BLaER1 treated with 17β-estradiol and CSF1 and Interleukin-3, amounts not matched to agents 10 nM and 100 nM (cell line): Measurements from ENCODE around the gene AP3D1.

Source experiments
- H3K27ac ChIP-seq, 11 experiments: shearing (Covaris generic); formaldehyde crosslinking; 2 replicates each; pipeline ENCODE4 v1.8.1; 2022
- H3K27me3 ChIP-seq, 11 experiments: shearing (Covaris generic); formaldehyde crosslinking; 2 replicates each; pipeline ENCODE4 v1.8.1; 2022
- H3K36me3 ChIP-seq, 11 experiments: shearing (Covaris generic); formaldehyde crosslinking; 2 replicates each; pipeline ENCODE4 v1.8.1; 2022
- H3K4me1 ChIP-seq, 10 experiments: shearing (Covaris generic); formaldehyde crosslinking; 2 replicates each; pipeline ENCODE4 v1.8.1; 2022
- H3K4me2 ChIP-seq, 11 experiments: shearing (Covaris generic); formaldehyde crosslinking; 2 replicates each; pipeline ENCODE4 v1.8.1; 2022
- H3K4me3 ChIP-seq, 10 experiments: shearing (Covaris generic); formaldehyde crosslinking; 2 replicates each; pipeline ENCODE4 v1.8.1; 2022
- H3K9ac ChIP-seq, 11 experiments: shearing (Covaris generic); formaldehyde crosslinking; 2 replicates each; pipeline ENCODE4 v1.8.1; 2022
- H3K9me3 ChIP-seq, 11 experiments: shearing (Covaris generic); formaldehyde crosslinking; replicated peaks in 1 of 11; 2 replicates each; pipeline ENCODE4 v1.8.1; 2022
- H4K20me1 ChIP-seq, 11 experiments: shearing (Covaris generic); formaldehyde crosslinking; 2 replicates each; pipeline ENCODE4 v1.8.1; 2022
- Cebpa-rat ChIP-seq, 11 experiments: shearing (Covaris generic); IDR thresholded peaks; 2 replicates each; pipeline ENCODE4 v1.8.1; 2022

Gene AP3D1

DNA sequence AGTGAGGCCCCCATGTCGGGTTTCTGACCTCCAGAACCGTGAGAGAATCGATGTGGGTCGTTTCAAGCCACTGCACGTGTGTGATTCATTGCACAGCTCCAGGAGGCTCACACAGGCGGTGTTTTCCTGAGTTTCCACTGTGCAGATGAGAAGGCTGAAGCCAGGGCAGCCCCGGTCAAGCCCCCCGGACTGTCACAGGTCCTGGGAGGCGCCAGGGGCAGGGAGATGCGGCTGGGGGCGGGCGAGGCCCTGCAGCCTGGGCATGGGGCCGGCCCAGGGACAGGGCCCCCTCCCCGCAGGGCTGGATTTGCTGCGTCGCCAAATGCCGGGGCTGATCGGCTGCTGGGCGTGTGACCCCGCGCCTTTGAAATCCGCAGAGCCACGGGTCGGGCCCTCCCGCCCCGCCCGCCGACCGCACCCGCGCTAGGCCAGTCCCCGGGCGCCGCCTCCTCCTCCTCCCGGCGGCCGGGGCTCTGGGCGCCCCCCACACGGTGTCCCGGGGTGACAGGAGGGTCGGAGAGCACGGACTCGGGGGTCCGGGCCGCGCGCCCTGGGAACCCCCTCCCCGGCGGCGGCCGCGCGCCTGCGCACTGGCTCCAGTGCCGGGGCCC is 90.4 kb downstream of the AP3D1 start:
- H3K4me3 ChIP-seq = peak overlapping the region; percentile 55 to 80 (median 68)
- H3K36me3 ChIP-seq = no peaks in the 10 kb centered on the region
- H3K9me3 ChIP-seq = no peaks in the 10 kb centered on the region
- peak overlapping the region; percentile 80 to 95 (median 89) for H3K9ac ChIP-seq
- H4K20me1 ChIP-seq = no peaks in the 10 kb centered on the region
- no peak for TF ChIP-seq Cebpa-rat (IDR thresholded peaks at IDR 0.05)
- H3K27ac ChIP-seq = peak overlapping the region; percentile 80 to 97 (median 92)
- peak overlapping the region; percentile 96 to 100 (median 99) for H3K4me2 ChIP-seq
- peaks cover 68 to 87% (median 84%) of the 10 kb centered on the region in 10 experiments for H3K4me1 ChIP-seq
- no peaks in the 10 kb centered on the region for H3K27me3 ChIP-seq

DNA sequence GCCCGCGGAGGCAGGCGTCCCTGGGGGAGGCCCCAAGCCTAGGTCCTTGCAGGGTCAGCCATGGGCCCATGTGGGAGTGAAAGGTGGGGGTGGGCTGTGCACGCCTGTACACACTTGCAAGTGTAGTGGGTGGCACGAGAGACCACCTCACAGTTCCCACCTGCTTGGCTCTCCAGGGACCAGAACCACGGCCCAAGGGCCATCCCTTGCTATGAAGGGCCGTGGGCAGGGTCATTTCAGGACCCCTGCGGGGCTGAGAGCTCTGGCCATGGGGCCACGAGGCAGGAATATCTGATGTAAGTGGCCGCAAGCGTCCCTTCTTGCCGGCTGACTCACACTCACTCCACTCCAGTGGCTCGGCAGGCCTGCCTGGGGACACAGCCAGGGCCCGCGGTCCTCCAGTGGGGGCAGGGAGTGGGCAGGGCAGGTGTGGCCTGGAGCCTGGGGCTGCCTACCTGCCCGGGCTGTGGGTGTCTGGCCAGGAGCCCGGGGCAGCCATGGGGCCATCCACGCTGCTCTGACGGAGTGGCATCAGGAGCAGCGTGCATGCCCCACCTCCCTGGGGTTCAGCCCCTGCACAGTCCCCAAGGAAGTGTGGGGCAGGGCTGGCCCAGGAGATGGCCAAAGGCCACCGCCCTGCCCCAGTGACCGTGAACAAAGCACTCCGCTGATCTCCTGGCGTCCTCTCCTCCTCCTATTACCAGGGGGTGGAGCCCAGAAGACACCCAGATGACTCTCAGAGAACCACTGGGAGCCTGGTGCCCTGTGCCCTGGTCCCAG is 91.8 kb downstream of the AP3D1 start:
- no peaks in the 10 kb centered on the region for H3K27me3 ChIP-seq
- no peaks in the 10 kb centered on the region for H3K9me3 ChIP-seq
- H3K27ac ChIP-seq = peak overlapping the region; percentile 80 to 97 (median 92)
- peak overlapping the region; percentile 80 to 95 (median 89) for H3K9ac ChIP-seq
- H3K4me2 ChIP-seq = peak overlapping the region; percentile 96 to 100 (median 99)
- H3K4me3 ChIP-seq = peak overlapping the region; percentile 55 to 80 (median 68); a peak in 17 of 20 replicates
- no peaks in the 10 kb centered on the region for H4K20me1 ChIP-seq
- H3K4me1 ChIP-seq = peaks cover 77 to 93% (median 92%) of the 10 kb centered on the region in 10 experiments
- no peak for TF ChIP-seq Cebpa-rat (IDR thresholded peaks at IDR 0.05)
- no peaks in the 10 kb centered on the region for H3K36me3 ChIP-seq

GRCh38 chr19:2058570-2059421 is 92.6 kb downstream of the AP3D1 start:
- peak overlapping the region; percentile 80 to 97 (median 92); a peak in 21 of 22 replicates for H3K27ac ChIP-seq

DNA sequence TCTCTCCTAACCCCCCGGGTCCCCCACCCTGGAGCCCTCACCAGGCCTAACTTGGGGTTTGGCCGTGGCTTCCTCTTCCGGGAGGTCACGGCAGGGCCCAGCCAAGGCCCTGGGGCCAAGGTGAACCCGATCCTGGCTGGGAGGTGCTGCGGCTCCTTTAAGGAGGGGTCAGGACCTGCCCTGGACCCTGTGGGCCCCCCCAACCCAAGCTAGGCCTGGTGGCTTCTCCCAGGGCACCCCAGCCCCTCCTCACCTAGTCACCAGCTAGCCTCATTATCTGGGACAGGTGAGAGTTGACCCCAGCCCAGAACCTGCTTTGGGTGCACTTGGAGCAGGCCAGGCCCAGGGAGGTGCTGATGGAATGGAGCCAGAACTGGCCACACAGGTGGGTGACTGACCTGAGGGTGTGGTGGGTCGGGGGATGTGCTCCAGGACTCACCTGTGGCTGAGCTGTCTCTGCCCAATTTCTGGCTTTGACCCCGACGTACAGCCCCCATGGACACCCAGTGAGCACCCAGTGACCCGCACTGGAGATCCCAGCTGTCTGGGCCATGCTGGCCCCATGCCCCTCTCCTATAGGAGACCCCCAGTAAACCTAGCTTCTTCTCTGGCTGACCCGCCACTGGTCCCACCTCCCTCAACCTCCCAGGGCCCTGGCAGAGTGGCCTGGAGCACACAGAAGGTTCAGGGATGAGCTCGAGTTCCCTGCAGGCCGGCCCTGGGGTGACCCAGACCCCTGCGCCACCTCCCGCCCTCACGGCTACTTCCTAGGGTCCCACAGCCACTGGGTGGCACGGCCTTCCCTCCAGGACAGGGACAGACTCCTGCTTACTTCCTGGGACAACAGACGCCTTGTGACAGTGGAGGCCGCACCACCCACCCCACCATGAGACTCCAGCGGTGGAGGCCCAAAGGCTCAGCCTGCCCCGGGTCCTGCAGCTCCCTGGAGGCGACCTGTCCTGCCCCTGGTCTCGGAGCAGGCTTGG is 93.6 kb downstream of the AP3D1 start:
- H3K4me2 ChIP-seq = peak overlapping the region; percentile 58 to 100 (median 99)

More at GRCh38 chr19:2058570-2059421, 92.6 kb downstream of the AP3D1 start:
- no peak for TF ChIP-seq Cebpa-rat (IDR thresholded peaks at IDR 0.05)
- H3K4me3 ChIP-seq = peak overlapping the region in 2 of 10 experiments; percentile 68 to 71; a peak in 2 of 20 replicates
- peaks cover 74 to 93% (median 91%) of the 10 kb centered on the region in 10 experiments for H3K4me1 ChIP-seq
- H3K27me3 ChIP-seq = no peaks in the 10 kb centered on the region
- H3K9me3 ChIP-seq = no peaks in the 10 kb centered on the region
- H3K36me3 ChIP-seq = no peaks in the 10 kb centered on the region
- H3K9ac ChIP-seq = peak overlapping the region; percentile 80 to 95 (median 89); a peak in 19 of 22 replicates
- no peaks in the 10 kb centered on the region for H4K20me1 ChIP-seq
- peak overlapping the region; percentile 96 to 100 (median 99) for H3K4me2 ChIP-seq

GRCh38 chr19:2056837-2057192 is 94.6 kb downstream of the AP3D1 start:
- peak overlapping the region; percentile 58 to 100 (median 99); a peak in 21 of 22 replicates for H3K4me2 ChIP-seq
- H3K27me3 ChIP-seq = no peaks in the 10 kb centered on the region
- H3K27ac ChIP-seq = peak overlapping the region in 9 of 11 experiments; percentile 33 to 92 (median 50); a peak in 11 of 22 replicates
- H4K20me1 ChIP-seq = no peaks in the 10 kb centered on the region
- no peaks in the 10 kb centered on the region for H3K9me3 ChIP-seq
- H3K36me3 ChIP-seq = no peaks in the 10 kb centered on the region
- H3K4me1 ChIP-seq = peaks cover 71 to 90% (median 84%) of the 10 kb centered on the region in 10 experiments
- H3K9ac ChIP-seq = peak overlapping the region in 2 of 11 experiments; percentile 26 to 48; a peak in 2 of 22 replicates
- no peak for TF ChIP-seq Cebpa-rat (IDR thresholded peaks at IDR 0.05)
- no peak overlapping the region for H3K4me3 ChIP-seq

More for the DNA sequence above, 93.6 kb downstream of the AP3D1 start:
- Histone ChIP-seq H3K36me3 (no peaks in the 10 kb centered on the region), H4K20me1 (no peaks in the 10 kb centered on the region), H3K9ac (peak overlapping the region; percentile 11 to 95 (median 29); a peak in 17 of 22 replicates), H3K27me3 (no peaks in the 10 kb centered on the region), H3K9me3 (no peaks in the 10 kb centered on the region), H3K4me3 (no peak overlapping the region), H3K27ac (peak overlapping the region; percentile 33 to 97 (median 69); a peak in 19 of 22 replicates), H3K4me1 (peaks cover 72 to 90% (median 84%) of the 10 kb centered on the region in 10 experiments)
- TF ChIP-seq Cebpa-rat (IDR thresholded peaks at IDR 0.05) = no peak

GRCh38 chr19:2055931-2056836 is 95.2 kb downstream of the AP3D1 start:
- Histone ChIP-seq H3K9me3 (no peaks in the 10 kb centered on the region), H3K27me3 (no peaks in the 10 kb centered on the region), H3K9ac (peak overlapping the region; percentile 35 to 72 (median 54); a peak in 18 of 22 replicates), H3K27ac (peak overlapping the region; percentile 37 to 75 (median 65); a peak in 20 of 22 replicates), H3K4me1 (peaks cover 77 to 94% (median 88%) of the 10 kb centered on the region in 10 experiments), H3K4me3 (no peak overlapping the region), H4K20me1 (no peaks in the 10 kb centered on the region), H3K4me2 (peak overlapping the region; percentile 59 to 88 (median 73)), H3K36me3 (no peaks in the 10 kb centered on the region)
- TF ChIP-seq Cebpa-rat (IDR thresholded peaks at IDR 0.05) = no peak

- no peaks in the 10 kb centered on the region for H3K27me3 ChIP-seq
- H3K9ac ChIP-seq = peak overlapping the region in 6 of 11 experiments; percentile 6 to 56 (median 44); a peak in 6 of 22 replicates
- H3K27ac ChIP-seq = peak overlapping the region in 9 of 11 experiments; percentile 3 to 65 (median 41); a peak in 10 of 22 replicates
- H4K20me1 ChIP-seq = peaks cover 7 to 13% (median 10%) of the 10 kb centered on the region in 11 experiments
- H3K4me2 ChIP-seq = peak overlapping the region; percentile 59 to 88 (median 73)
- H3K36me3 ChIP-seq = peaks cover 0 to 2% (median 0%) of the 10 kb centered on the region in 11 experiments; a peak in 2 of 22 replicates
- TF ChIP-seq Cebpa-rat (IDR thresholded peaks at IDR 0.05) = no peak
- peaks cover 65 to 81% (median 77%) of the 10 kb centered on the region in 10 experiments for H3K4me1 ChIP-seq
- no peak overlapping the region for H3K4me3 ChIP-seq
- no peaks in the 10 kb centered on the region for H3K9me3 ChIP-seq
Measured at GRCh38 chr19:2054763-2055162, 96.6 kb downstream of the AP3D1 start.
